ENCODE measurements around the gene SLC16A11.

DNA sequence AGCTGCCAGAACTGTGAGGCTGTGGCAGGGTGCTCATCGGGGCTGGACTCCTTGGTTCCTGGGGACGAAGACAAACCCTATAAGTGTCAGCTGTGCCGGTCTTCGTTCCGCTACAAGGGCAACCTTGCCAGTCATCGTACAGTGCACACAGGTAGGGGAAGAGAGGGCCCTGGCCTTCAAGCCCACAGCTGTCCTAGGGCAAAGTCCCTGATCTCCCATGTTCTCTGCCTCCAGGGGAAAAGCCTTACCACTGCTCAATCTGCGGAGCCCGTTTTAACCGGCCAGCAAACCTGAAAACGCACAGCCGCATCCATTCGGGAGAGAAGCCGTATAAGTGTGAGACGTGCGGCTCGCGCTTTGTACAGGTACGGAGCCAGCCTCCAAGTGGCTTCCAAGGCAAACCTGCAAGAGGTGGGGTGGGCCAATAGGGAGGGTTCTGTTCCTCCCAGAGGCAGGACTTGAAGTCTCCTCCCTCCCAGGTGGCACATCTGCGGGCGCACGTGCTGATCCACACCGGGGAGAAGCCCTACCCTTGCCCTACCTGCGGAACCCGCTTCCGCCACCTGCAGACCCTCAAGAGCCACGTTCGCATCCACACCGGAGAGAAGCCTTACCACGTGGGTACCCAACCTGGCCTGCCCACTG is 17.3 kb downstream of the SLC16A11 start:
- TF ChIP-seq, protein P1, sequence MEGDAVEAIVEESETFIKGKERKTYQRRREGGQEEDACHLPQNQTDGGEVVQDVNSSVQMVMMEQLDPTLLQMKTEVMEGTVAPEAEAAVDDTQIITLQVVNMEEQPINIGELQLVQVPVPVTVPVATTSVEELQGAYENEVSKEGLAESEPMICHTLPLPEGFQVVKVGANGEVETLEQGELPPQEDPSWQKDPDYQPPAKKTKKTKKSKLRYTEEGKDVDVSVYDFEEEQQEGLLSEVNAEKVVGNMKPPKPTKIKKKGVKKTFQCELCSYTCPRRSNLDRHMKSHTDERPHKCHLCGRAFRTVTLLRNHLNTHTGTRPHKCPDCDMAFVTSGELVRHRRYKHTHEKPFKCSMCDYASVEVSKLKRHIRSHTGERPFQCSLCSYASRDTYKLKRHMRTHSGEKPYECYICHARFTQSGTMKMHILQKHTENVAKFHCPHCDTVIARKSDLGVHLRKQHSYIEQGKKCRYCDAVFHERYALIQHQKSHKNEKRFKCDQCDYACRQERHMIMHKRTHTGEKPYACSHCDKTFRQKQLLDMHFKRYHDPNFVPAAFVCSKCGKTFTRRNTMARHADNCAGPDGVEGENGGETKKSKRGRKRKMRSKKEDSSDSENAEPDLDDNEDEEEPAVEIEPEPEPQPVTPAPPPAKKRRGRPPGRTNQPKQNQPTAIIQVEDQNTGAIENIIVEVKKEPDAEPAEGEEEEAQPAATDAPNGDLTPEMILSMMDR (IDR thresholded peaks at IDR 0.05), result no peak
- TF ChIP-seq EZH2 (IDR thresholded peaks at IDR 0.05; ENCODE audit: borderline replicate concordance, insufficient read depth, low read depth, low read length, poor library complexity, severe bottlenecking), result no peak

Measured in B cell (primary cell).